ENCODE measurements around the gene TPD52L2.

- TF ChIP-seq CTCF (IDR thresholded peaks at IDR 0.05) (no peak), ZFX (IDR thresholded peaks at IDR 0.05; ENCODE audit: borderline replicate concordance) (no peak)
These were observed 29.5 kb downstream of the TPD52L2 start, which contains the start of gene DNAJC5 for GRCh38 chr20:63894358-63895201.
